GM12864 (cell line): Measurements from ENCODE around the gene GATAD2B.
"Not testable (repeated sequence)": the region's sequence is repeated elsewhere in the genome, so short reads cannot be mapped to it uniquely, and the experiment has no call there.

ENCODE experiments used
- DNase-seq: peaks from one replicate; pipeline ENCODE4 v3.0.0-alpha.2; 2011; ENCODE audit warnings: low read depth
- H3K4me3 ChIP-seq: 2 replicates; pipeline ENCODE4 v1.5.1; 2011; ENCODE audit warnings: mild to moderate bottlenecking, low read depth, low read length, control low read depth
- TF ChIP-seq, protein P1 (sequence below): IDR thresholded peaks from 2 replicates; pipeline ENCODE4 v1.5.1; 2011; ENCODE audit warnings: low read depth, mild to moderate bottlenecking, moderate library complexity, low read length, control low read depth, inconsistent platforms; ENCODE audit errors: missing control alignments

The GATAD2B gene

DNA sequence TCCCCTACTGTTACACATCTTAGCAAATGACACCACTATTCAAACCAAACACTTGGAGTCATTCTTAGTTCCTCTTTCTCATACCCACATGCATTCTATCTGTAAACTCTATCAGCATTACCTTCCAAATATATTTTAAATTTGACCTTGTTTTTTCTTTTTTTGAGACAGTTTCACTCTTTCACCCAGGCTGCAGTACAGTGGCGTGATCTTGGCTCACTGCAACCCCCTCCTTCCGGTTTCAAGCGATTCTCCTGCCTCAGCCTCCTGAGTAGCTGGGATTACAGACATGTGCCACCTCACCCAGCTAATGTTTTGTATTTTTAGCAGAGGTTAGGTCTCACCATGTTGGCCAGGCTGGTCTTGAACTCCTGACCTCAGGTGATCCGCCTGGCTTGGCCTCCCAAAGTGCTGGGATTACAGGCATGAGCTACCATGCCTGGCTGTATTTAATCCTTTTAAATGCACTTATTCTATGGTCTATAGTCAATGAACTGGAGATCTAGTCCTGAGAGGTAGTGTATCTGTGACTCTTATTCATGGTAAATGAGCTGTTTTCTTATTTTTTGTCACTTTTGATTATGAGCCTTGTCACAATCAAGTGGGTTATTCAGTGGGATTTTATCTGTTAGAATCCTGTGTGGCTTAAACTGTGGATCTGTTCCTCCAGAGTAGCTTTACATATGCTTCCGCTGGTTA is 73.1 kb downstream of the GATAD2B start:
- peak; percentile 76 for DNase-seq
- H3K4me3 ChIP-seq = no peak overlapping the region

DNA sequence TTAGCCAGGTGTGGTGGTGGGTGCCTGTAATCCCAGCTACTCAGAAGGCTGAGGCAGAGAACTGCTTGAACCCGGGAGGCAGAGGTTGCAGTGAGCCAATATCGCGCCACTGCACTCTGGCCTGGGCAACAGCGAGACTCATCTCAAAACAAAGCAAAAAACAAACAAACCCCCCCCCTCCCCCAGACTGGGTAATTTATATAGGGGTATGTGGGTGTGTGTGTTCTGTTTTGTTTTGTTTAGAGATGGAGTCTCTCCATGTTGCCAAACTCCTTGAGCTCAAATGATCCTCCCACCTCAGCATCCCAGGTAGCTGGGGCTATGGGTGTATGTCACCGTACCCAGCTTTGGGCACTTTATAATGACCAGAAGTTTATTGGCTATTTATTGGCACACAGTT is 74.0 kb downstream of the GATAD2B start:
- no peak overlapping the region for H3K4me3 ChIP-seq
- TF ChIP-seq, protein P1, sequence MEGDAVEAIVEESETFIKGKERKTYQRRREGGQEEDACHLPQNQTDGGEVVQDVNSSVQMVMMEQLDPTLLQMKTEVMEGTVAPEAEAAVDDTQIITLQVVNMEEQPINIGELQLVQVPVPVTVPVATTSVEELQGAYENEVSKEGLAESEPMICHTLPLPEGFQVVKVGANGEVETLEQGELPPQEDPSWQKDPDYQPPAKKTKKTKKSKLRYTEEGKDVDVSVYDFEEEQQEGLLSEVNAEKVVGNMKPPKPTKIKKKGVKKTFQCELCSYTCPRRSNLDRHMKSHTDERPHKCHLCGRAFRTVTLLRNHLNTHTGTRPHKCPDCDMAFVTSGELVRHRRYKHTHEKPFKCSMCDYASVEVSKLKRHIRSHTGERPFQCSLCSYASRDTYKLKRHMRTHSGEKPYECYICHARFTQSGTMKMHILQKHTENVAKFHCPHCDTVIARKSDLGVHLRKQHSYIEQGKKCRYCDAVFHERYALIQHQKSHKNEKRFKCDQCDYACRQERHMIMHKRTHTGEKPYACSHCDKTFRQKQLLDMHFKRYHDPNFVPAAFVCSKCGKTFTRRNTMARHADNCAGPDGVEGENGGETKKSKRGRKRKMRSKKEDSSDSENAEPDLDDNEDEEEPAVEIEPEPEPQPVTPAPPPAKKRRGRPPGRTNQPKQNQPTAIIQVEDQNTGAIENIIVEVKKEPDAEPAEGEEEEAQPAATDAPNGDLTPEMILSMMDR = no peak
- DNase-seq = no peak

More for the DNA sequence above, 73.1 kb downstream of the GATAD2B start:
- TF ChIP-seq, protein P1 = no peak

DNA sequence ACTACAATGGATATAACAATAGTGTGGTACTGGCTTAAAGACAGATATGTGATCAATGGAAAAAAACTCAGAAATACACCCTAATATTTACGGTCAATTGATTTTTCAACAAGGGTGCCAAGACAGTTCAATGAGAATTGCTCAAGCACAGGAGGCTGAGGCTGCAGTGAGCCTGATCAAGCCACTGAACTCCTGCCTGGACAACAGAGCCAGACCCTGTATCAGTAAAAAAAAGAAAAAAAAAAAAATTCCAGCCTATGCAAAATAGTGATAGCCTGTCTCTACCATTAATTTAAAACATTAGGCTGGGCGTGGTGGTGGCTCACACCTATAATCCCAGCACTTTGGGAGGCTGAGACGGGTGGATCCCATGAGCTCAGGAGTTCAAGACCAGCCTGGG is 77.6 kb downstream of the GATAD2B start:
- no peak for DNase-seq

DNA sequence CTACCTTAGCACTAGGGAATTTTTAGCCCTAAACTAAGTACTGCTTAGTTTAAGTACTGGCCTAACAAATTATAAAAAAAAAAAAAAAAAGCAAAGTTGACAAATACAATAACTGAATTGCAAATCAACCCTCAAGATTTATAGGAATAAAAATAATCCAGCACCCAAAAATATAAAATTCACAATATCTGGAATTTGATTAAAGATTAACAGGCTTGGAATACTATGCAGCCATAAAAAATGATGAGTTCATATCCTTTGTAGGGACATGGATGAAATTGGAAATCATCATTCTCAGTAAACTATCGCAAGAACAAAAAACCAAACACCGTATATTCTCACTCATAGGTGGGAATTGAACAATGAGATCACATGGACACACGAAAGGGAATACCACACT is 78.4 kb downstream of the GATAD2B start:
- H3K4me3 ChIP-seq, DNase-seq: not testable (repeated sequence)

More for the DNA sequence above, 77.6 kb downstream of the GATAD2B start:
- TF ChIP-seq, protein P1 = no peak
- H3K4me3 ChIP-seq = no peak overlapping the region

DNA sequence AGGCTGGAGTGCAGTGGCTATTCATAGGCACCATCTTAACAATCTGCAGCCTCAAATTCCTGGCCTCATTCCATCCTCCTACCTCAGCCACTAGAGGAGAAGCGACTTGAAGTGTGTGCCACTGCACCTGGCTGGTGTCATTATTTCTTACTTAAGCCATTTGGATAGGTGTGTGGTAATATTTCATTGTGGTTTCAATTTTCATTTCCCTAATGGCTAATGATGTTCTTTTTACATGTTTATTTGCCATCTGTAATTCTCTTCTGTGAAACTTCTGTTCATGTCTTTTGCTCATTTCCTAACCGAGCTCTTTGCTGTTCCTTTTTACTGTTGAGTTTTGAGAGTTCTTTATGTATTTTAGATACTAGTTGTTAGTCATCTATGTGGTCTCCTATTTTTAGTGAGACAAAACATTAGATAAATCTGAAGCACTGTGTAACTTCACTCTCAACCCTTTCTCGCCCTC is 80.7 kb downstream of the GATAD2B start:
- TF ChIP-seq, protein P1 = no peak
- no peak overlapping the region for H3K4me3 ChIP-seq
- DNase-seq = peak; percentile 74

DNA sequence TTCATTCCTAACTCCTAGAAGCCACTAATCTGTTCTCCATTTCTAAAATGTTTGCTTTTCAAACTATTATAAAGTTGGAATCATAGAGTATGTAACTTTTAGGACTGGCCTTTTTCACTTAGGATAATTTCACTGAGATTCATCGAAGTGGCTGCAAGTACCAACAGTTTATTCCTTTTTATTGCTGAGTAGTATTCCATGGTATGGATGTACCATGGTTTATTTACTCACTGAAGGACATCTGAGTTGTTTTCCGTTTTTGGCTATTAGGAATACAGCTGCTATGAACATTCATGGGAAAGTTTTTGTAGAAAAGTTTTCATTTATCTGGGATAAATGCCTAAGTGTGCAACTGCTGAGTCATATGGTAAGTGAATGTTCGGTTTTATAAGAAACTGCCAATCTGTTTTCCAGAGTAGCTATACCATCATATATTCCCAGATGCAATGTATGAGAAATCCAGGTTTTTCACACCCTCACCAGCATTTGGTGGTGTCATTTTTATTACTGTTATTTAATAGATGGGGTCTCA is 81.2 kb downstream of the GATAD2B start:
- no peak overlapping the region for H3K4me3 ChIP-seq
- DNase-seq = no peak
- TF ChIP-seq, protein P1 = no peak

DNA sequence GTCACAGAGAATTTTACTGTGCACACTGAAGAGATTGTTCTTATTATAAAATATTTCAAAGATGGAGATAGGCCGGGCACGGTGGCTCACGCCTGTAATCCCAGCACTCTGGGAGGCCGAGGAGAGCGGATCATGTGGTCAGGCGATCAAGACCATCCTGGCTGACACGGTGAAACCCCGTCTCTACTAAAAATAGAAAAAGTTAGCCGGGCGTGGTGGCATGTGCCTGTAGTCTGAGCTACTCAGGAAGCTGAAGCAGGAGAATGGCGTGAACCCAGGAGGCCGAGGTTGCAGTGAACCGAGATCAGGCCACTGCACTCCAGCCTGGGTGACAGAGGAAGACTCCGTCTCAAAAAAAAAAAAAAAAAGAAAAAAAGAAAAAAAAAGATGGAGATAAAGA is 82.0 kb downstream of the GATAD2B start:
- not testable (repeated sequence) for DNase-seq, H3K4me3 ChIP-seq

DNA sequence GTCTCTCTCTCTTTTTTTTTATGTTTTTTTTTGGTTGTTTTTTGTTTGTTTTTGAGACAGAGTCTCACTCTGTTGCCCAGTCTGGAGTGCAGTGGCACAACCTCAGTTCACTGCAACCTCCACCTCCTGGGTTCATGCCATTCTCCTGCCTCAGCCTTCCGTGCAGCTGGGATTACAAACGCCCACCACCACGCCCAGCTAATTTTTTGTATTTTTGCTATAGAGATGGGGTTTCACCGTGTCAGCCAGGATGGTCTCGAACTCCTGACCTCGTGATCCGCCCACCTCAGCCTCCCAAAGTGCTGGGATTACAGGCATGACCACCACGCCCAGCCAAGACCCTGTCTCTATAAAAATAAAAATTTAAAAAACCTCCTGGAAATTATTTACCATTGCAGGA is 88.8 kb downstream of the GATAD2B start:
- not testable (repeated sequence) for DNase-seq, H3K4me3 ChIP-seq

DNA sequence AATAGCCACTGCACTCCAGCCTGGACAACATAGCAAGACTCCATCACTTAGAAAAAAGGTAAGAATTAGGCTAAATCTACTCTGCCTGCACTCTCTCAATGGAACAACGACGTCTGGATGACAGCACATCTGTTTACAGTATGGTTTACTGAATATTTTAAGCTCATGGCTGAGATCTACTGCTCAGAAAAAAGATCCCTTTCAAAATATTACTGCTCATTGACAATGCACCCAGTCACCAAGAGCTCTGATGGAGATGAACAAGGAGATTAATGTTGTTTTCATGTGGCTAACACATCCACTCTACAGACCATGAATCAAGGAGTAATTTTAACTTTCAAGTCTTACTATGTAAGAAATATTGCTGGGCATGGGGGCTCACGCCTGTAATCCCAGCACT is 89.6 kb downstream of the GATAD2B start:
- no peak for DNase-seq
- TF ChIP-seq, protein P1 = no peak
- no peak overlapping the region for H3K4me3 ChIP-seq
